LNCAP (cell line): Measurements from ENCODE around the gene MCM3AP.

Experiments
- CTCF ChIP-seq: fragments of 450-650 bp; IDR thresholded peaks from 2 replicates; pipeline ENCODE4 v1.5.1; 2017; ENCODE audit warnings: mild to moderate bottlenecking

Gene MCM3AP

GRCh38 chr21:46205166-46205565 is 80.2 kb downstream of the MCM3AP start:
- TF ChIP-seq CTCF = no peak

- no peak for TF ChIP-seq CTCF
Observed at GRCh38 chr21:46203203-46203600, 82.2 kb downstream of the MCM3AP start.

- no peak for TF ChIP-seq CTCF
Observed at GRCh38 chr21:46202592-46203202, 82.7 kb downstream of the MCM3AP start.

- no peak for TF ChIP-seq CTCF
Observed at GRCh38 chr21:46199436-46200373, 85.7 kb downstream of the MCM3AP start.

GRCh38 chr21:46196733-46197132 is 88.7 kb downstream of the MCM3AP start:
- no peak for TF ChIP-seq CTCF

GRCh38 chr21:46195595-46196195 is 89.7 kb downstream of the MCM3AP start:
- no peak for TF ChIP-seq CTCF

GRCh38 chr21:46194374-46195334 is 90.8 kb downstream of the MCM3AP start:
- no peak for TF ChIP-seq CTCF
